Measurements from ENCODE around the gene INPP5J. TPM values are rescaled to one million over a fixed set of nuclear protein-coding genes. Genes with fewer than 3 reads are reported as not detected.

Gene INPP5J
- total RNA-seq, 4 donors from 2014 or later: 0.20 to 1.0 (median 0.67) TPM

DNA sequence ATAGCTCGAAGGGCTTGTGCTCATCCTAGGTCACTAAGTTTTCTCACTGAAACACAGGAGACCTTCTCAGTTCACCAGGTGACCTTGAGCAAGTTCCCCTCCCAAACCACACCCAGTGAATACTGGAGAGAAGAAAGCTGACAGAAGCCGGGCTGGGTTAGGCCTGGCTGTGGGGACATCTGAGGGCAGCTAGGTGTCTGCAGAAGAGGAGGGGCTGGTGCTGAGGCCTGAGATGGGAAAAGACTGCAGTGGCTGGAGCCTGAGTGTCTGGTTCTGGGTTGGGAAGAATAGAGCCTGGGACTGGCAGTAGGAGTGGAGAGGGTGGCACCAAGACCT is 602 bp upstream of the INPP5J start:
- H3K27me3 ChIP-seq: no peaks in the 10 kb centered on the region
- H3K4me3 ChIP-seq: no peak overlapping the region
- no peaks in the 10 kb centered on the region for H3K36me3 ChIP-seq
- H3K27ac ChIP-seq: peak overlapping the region in 1 of 4 donors; percentile 74
- peaks cover 0 to 14% (median 3%) of the 10 kb centered on the region in 4 donors for H3K4me1 ChIP-seq
- TF ChIP-seq POLR2A (IDR thresholded peaks at IDR 0.05) (no peak), EP300 (IDR thresholded peaks at IDR 0.05) (no peak)
- TF ChIP-seq, protein P1, sequence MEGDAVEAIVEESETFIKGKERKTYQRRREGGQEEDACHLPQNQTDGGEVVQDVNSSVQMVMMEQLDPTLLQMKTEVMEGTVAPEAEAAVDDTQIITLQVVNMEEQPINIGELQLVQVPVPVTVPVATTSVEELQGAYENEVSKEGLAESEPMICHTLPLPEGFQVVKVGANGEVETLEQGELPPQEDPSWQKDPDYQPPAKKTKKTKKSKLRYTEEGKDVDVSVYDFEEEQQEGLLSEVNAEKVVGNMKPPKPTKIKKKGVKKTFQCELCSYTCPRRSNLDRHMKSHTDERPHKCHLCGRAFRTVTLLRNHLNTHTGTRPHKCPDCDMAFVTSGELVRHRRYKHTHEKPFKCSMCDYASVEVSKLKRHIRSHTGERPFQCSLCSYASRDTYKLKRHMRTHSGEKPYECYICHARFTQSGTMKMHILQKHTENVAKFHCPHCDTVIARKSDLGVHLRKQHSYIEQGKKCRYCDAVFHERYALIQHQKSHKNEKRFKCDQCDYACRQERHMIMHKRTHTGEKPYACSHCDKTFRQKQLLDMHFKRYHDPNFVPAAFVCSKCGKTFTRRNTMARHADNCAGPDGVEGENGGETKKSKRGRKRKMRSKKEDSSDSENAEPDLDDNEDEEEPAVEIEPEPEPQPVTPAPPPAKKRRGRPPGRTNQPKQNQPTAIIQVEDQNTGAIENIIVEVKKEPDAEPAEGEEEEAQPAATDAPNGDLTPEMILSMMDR (IDR thresholded peaks at IDR 0.05): no peak
- WGBS, 2 donors: 67 to 70% methylated on average over 2 of the region's 2 CpGs
- DNase-seq (ENCODE audit: low spot score in 2 of 2): no peak
- no peaks in the 10 kb centered on the region for H3K9me3 ChIP-seq

DNA sequence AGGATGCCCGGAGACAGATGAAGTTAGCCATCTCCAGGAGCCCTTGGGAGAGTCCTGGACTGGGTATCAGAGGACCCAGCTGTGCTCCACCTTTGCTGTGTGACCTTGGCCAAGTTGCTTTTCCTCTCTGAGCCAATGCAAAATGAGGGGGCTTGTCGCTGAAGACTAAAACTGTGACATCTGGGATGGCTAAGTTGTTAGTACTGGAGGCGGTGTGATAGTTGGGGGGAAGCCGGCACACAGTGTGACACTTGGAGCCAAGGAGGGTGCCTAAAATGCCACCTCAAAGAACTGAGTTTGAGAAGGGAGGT is 481 bp downstream of the INPP5J start:
- WGBS, 2 donors: 62 to 80% methylated on average over 4 of the region's 4 CpGs
- Histone ChIP-seq H3K36me3 (no peaks in the 10 kb centered on the region), H3K9me3 (no peaks in the 10 kb centered on the region), H3K4me3 (peak overlapping the region in 2 of 4 donors; percentile 35 to 36), H3K27ac (peak overlapping the region in 1 of 4 donors; percentile 74), H3K4me1 (peaks cover 0 to 14% (median 3%) of the 10 kb centered on the region in 4 donors), H3K27me3 (no peaks in the 10 kb centered on the region)
- DNase-seq (ENCODE audit: low spot score in 2 of 2): no peak
- TF ChIP-seq EP300 (IDR thresholded peaks at IDR 0.05) (no peak), POLR2A (IDR thresholded peaks at IDR 0.05) (no peak)
- TF ChIP-seq, protein P1 (IDR thresholded peaks at IDR 0.05): no peak

DNA sequence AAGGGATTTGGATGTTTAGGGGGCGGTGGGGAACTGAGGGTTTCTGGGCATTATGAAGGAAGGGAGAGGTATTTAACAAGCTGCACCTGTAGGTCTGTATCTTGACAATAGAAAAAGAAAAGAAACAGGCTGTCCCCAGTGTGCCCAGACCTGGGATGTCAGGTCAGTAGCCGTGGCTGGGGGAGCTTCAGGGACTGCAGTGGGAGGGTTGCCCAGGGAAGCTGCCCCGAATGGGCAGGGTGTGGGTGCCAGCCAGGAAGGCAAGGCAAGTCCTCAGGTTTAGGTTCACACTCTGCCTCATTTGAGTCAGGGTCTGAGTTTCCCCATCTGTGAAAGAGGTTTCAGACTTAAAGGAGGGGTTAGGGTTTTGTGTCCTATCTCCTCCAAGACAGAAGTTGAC is 1.5 kb downstream of the INPP5J start:
- no peaks in the 10 kb centered on the region for H3K27me3 ChIP-seq
- TF ChIP-seq EP300 (IDR thresholded peaks at IDR 0.05) (no peak), POLR2A (IDR thresholded peaks at IDR 0.05) (no peak)
- TF ChIP-seq, protein P1 (IDR thresholded peaks at IDR 0.05): no peak

DNA sequence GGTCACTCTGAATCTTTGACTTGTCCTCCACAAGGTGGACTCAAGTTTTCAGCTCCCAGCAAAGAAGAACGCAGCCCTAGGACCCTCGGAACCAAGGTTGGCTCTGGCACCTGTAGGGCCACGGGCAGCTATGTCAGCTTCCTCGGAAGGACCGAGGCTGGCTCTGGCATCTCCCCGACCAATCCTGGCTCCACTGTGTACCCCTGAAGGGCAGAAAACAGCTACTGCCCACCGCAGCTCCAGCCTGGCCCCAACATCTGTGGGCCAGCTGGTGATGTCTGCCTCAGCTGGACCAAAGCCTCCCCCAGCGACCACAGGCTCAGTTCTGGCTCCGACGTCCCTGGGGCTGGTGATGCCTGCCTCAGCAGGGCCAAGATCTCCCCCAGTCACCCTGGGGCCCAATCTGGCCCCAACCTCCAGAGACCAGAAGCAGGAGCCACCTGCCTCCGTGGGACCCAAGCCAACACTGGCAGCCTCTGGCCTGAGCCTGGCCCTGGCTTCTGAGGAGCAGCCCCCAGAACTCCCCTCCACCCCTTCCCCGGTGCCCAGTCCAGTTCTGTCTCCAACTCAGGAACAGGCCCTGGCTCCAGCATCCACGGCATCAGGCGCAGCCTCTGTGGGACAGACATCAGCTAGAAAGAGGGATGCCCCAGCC is 2.2 kb downstream of the INPP5J start:
- WGBS, 2 donors: 75 to 84% methylated on average over 3 to 14 of the region's 14 CpGs
- H3K36me3 ChIP-seq: peaks cover 0 to under 1% (median 0%) of the 10 kb centered on the region in 3 donors
- no peak for DNase-seq (ENCODE audit: low spot score in 2 of 2)
- peaks cover 0 to 14% (median 3%) of the 10 kb centered on the region in 4 donors for H3K4me1 ChIP-seq
- H3K9me3 ChIP-seq: no peaks in the 10 kb centered on the region
- no peaks in the 10 kb centered on the region for H3K27me3 ChIP-seq
- TF ChIP-seq, protein P1 (IDR thresholded peaks at IDR 0.05): no peak
- TF ChIP-seq EP300 (IDR thresholded peaks at IDR 0.05) (no peak), POLR2A (IDR thresholded peaks at IDR 0.05) (no peak)
- no peak overlapping the region for H3K27ac ChIP-seq
- H3K4me3 ChIP-seq: no peak overlapping the region

More for the DNA sequence above, 1.5 kb downstream of the INPP5J start:
- Histone ChIP-seq H3K4me1 (peaks cover 0 to 14% (median 3%) of the 10 kb centered on the region in 4 donors), H3K27ac (no peak overlapping the region), H3K36me3 (no peaks in the 10 kb centered on the region), H3K4me3 (no peak overlapping the region), H3K9me3 (no peaks in the 10 kb centered on the region)
- no peak for DNase-seq (ENCODE audit: low spot score in 2 of 2)
- WGBS, 2 donors: 73 to 77% methylated on average over 3 of the region's 3 CpGs

DNA sequence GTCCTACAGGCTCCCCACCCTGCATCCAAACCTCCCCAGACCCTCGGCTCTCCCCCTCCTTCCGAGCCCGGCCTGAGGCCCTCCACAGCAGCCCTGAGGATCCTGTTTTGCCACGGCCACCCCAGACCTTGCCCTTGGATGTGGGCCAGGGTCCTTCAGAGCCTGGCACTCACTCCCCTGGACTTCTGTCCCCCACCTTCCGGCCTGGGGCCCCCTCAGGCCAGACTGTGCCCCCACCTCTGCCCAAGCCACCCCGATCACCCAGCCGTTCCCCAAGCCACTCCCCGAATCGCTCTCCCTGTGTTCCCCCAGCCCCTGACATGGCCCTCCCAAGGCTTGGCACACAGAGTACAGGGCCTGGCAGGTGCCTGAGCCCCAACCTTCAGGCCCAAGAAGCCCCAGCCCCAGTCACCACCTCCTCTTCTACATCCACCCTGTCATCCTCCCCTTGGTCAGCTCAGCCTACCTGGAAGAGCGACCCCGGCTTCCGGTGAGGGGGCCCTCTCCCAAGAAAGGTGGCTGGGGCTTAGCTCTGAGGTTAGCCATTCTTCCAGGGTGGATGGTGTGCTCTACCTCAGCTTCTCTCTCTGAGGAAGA is 2.9 kb downstream of the INPP5J start:
- H3K36me3 ChIP-seq: peaks cover 0 to 4% (median 0%) of the 10 kb centered on the region in 3 donors
- no peak overlapping the region for H3K27ac ChIP-seq
- no peak for DNase-seq (ENCODE audit: low spot score in 2 of 2)
- TF ChIP-seq POLR2A (IDR thresholded peaks at IDR 0.05) (no peak), EP300 (IDR thresholded peaks at IDR 0.05) (no peak)
- no peaks in the 10 kb centered on the region for H3K9me3 ChIP-seq
- no peaks in the 10 kb centered on the region for H3K27me3 ChIP-seq
- H3K4me1 ChIP-seq: peaks cover 0 to 14% (median 3%) of the 10 kb centered on the region in 4 donors
- 73 to 74% methylated on average over 12 of the region's 12 CpGs for WGBS, 2 donors
- H3K4me3 ChIP-seq: no peak overlapping the region

Measured in tibial nerve (tissue), 4 donors.